Measurements from ENCODE around the gene ZSWIM9. TPM values are rescaled to one million over a fixed set of nuclear protein-coding genes. Genes with fewer than 3 reads are reported as not detected.

The ZSWIM9 gene
- total RNA-seq, 2 donors from 2014 or later = 9.9 to 13.0 TPM

GRCh38 chr19:48154003-48154402, 16.5 kb upstream of the ZSWIM9 start:
- H3K9me3 Mint-ChIP-seq = no peaks in the 10 kb centered on the region
- H3K4me3 Mint-ChIP-seq = no peak overlapping the region
- no peak overlapping the region for H3K27ac ChIP-seq (ENCODE audit: low read depth, low read length)
- H3K27me3 Mint-ChIP-seq (ENCODE audit: insufficient read depth) = no peaks in the 10 kb centered on the region
- H3K36me3 Mint-ChIP-seq (ENCODE audit: low read depth) = peaks cover 44% of the 10 kb centered on the region
- peak overlapping the region; percentile 5 for H3K27ac Mint-ChIP-seq
- H3K4me1 ChIP-seq (ENCODE audit: control insufficient read depth, insufficient read depth, low read length) = no peaks in the 10 kb centered on the region
- no peak overlapping the region for H3K9ac ChIP-seq (ENCODE audit: extremely low read depth, low read length, poor library complexity, severe bottlenecking)
- H3K9me3 ChIP-seq (ENCODE audit: control insufficient read depth, low read length) = no peaks in the 10 kb centered on the region
- H3K4me3 ChIP-seq (ENCODE audit: low read length) = no peak overlapping the region
- 93 to 100% methylated on average over 6 to 9 of the region's 9 CpGs for WGBS, 2 experiments (ENCODE audit: insufficient coverage in 1 of 2, insufficient read length in 1 of 2)
- H3K27me3 ChIP-seq (ENCODE audit: control insufficient read depth, insufficient read depth, low read length, poor library complexity, severe bottlenecking) = no peaks in the 10 kb centered on the region
- no peak for TF ChIP-seq CTCF (conservative IDR thresholded peaks at IDR 0.05)
- peaks cover 38% of the 10 kb centered on the region for H3K36me3 ChIP-seq (ENCODE audit: control insufficient read depth, insufficient read depth, low read length)
- no peaks in the 10 kb centered on the region for H3K4me1 Mint-ChIP-seq
- peak; percentile 38 for DNase-seq

DNA sequence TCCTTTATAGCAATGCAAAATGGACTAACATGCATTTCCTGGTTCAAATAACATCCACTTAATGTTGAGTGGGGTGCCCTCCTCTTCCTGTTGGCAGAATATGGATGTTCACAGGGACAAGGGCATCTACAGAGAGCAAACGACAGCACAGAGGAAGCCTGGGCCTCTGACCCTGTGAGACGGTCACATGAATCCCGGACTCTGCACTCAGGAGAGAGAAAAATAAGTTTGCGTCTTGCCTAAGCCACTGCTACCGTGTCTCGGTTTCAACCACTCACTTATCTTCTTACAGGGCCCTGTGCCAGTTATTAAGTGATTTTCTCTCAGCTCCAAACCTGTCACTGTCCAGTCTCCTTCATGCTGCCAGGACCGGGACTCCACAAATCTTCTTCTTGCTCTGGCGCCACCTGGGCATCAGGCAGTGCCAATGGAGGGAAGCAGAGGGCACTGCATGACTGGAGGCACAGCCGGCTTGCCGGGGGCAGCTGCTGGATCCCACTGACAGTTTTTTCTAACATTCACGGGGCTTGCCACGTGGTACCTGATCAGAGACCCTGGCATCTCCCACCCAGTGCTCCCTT, 12.2 kb upstream of the ZSWIM9 start:
- Histone ChIP-seq H3K27me3 (ENCODE audit: control insufficient read depth, insufficient read depth, low read length, poor library complexity, severe bottlenecking) (no peaks in the 10 kb centered on the region), H3K9ac (ENCODE audit: extremely low read depth, low read length, poor library complexity, severe bottlenecking) (no peak overlapping the region), H3K4me1 (ENCODE audit: control insufficient read depth, insufficient read depth, low read length) (no peaks in the 10 kb centered on the region), H3K9me3 (ENCODE audit: control insufficient read depth, low read length) (no peaks in the 10 kb centered on the region), H3K4me3 (ENCODE audit: low read length) (no peak overlapping the region), H3K27ac (ENCODE audit: low read depth, low read length) (no peak overlapping the region), H3K36me3 (ENCODE audit: control insufficient read depth, insufficient read depth, low read length) (peaks cover 31% of the 10 kb centered on the region)
- Mint-ChIP-seq H3K4me3 (no peak overlapping the region), H3K9me3 (no peaks in the 10 kb centered on the region), H3K4me1 (no peaks in the 10 kb centered on the region), H3K27me3 (ENCODE audit: insufficient read depth) (no peaks in the 10 kb centered on the region), H3K36me3 (ENCODE audit: low read depth) (peaks cover 57% of the 10 kb centered on the region), H3K27ac (no peak overlapping the region)
- 85 to 92% methylated on average over 9 to 12 of the region's 12 CpGs for WGBS, 2 experiments (ENCODE audit: insufficient coverage in 1 of 2, insufficient read length in 1 of 2)
- no peak for DNase-seq
- no peak for TF ChIP-seq CTCF (conservative IDR thresholded peaks at IDR 0.05)

DNA sequence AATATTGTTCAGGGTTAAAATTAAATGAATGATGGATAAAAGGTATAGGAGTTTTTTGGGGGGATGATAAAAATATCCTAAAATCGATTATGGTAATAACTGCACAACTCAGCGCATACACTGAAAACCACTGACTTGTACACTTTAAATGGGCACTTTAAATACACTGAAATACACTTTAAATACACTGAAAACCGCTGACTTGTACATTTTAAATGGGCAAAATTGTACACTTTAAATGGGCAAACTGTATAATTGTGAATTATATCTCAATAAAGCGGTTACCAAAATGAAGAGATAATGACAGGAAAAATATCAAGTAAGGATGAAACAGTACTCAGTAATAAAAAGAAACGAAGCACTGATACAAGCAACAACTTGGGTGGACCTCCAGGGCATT, 1.8 kb upstream of the ZSWIM9 start:
- Histone ChIP-seq H3K9ac (ENCODE audit: extremely low read depth, low read length, poor library complexity, severe bottlenecking) (no peak overlapping the region), H3K9me3 (ENCODE audit: control insufficient read depth, low read length) (no peaks in the 10 kb centered on the region), H3K27me3 (ENCODE audit: control insufficient read depth, insufficient read depth, low read length, poor library complexity, severe bottlenecking) (no peaks in the 10 kb centered on the region), H3K4me1 (ENCODE audit: control insufficient read depth, insufficient read depth, low read length) (no peaks in the 10 kb centered on the region), H3K36me3 (ENCODE audit: control insufficient read depth, insufficient read depth, low read length) (peaks cover 14% of the 10 kb centered on the region), H3K27ac (ENCODE audit: low read depth, low read length) (no peak overlapping the region), H3K4me3 (ENCODE audit: low read length) (no peak overlapping the region)
- H3K27ac Mint-ChIP-seq = no peak overlapping the region
- H3K27me3 Mint-ChIP-seq (ENCODE audit: insufficient read depth) = no peaks in the 10 kb centered on the region
- TF ChIP-seq CTCF (conservative IDR thresholded peaks at IDR 0.05) = no peak
- no peaks in the 10 kb centered on the region for H3K9me3 Mint-ChIP-seq
- H3K4me3 Mint-ChIP-seq = peak overlapping the region; percentile 98
- peaks cover 12% of the 10 kb centered on the region for H3K4me1 Mint-ChIP-seq
- H3K36me3 Mint-ChIP-seq (ENCODE audit: low read depth) = peaks cover 24% of the 10 kb centered on the region
- no peak for DNase-seq
- WGBS, 2 experiments (ENCODE audit: insufficient coverage in 1 of 2, insufficient read length in 1 of 2) = 80 to 81% methylated on average over 2 to 5 of the region's 5 CpGs
